Fibroblast of mammary gland (primary cell): ENCODE results near the gene ELF1.

Experiments
- DNase-seq: peaks from one replicate; pipeline ENCODE4 v3.0.0-alpha.2; 2010; ENCODE audit warnings: low read depth
- H3K4me3 ChIP-seq: 2 replicates; pipeline ENCODE4 v1.5.1; 2011; ENCODE audit warnings: low read depth, mild to moderate bottlenecking, low read length, moderate library complexity; ENCODE audit not compliant: control insufficient read depth
- TF ChIP-seq, protein P1 (sequence below): conservative IDR thresholded peaks from 2 replicates; pipeline ENCODE4 v1.5.1; 2011; ENCODE audit warnings: low read depth, low read length, inconsistent platforms; ENCODE audit not compliant: control insufficient read depth, insufficient read depth

The ELF1 gene

DNA sequence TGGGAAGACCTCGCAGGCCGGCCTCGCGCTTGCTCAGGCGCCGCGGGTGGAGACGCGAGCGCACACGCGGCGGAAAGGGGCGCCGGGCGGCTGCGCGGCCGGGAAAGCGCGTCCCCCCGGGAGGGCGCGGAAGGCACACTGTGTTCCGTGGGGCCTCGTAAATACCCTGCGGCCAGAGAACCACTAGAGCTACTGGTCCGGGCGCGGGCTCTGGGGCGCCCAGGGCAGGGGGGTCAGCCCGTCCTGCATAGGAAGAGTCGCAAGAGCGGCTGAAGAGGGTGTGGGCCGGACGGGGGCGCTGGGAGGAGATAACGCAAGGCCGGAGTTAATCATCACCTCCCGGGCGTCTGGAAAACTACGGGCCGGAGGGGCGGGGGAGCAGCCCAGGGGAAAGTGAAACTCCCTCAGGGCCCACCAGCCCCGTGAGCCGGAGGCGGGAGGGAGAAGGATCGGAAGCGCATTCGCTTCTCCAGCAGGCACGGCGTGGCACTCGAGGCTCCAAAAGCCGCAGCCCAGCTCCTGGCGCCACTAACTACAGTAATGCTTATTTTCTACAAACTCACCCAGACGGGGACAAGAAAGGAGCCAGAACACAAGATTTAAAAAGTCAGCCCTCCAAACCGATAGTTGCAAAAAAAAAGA is 41.1 kb upstream of the ELF1 start:
- DNase-seq, result peak; percentile 89
- TF ChIP-seq, protein P1, sequence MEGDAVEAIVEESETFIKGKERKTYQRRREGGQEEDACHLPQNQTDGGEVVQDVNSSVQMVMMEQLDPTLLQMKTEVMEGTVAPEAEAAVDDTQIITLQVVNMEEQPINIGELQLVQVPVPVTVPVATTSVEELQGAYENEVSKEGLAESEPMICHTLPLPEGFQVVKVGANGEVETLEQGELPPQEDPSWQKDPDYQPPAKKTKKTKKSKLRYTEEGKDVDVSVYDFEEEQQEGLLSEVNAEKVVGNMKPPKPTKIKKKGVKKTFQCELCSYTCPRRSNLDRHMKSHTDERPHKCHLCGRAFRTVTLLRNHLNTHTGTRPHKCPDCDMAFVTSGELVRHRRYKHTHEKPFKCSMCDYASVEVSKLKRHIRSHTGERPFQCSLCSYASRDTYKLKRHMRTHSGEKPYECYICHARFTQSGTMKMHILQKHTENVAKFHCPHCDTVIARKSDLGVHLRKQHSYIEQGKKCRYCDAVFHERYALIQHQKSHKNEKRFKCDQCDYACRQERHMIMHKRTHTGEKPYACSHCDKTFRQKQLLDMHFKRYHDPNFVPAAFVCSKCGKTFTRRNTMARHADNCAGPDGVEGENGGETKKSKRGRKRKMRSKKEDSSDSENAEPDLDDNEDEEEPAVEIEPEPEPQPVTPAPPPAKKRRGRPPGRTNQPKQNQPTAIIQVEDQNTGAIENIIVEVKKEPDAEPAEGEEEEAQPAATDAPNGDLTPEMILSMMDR, result no peak
- H3K4me3 ChIP-seq, result peak overlapping the region; percentile 88

DNA sequence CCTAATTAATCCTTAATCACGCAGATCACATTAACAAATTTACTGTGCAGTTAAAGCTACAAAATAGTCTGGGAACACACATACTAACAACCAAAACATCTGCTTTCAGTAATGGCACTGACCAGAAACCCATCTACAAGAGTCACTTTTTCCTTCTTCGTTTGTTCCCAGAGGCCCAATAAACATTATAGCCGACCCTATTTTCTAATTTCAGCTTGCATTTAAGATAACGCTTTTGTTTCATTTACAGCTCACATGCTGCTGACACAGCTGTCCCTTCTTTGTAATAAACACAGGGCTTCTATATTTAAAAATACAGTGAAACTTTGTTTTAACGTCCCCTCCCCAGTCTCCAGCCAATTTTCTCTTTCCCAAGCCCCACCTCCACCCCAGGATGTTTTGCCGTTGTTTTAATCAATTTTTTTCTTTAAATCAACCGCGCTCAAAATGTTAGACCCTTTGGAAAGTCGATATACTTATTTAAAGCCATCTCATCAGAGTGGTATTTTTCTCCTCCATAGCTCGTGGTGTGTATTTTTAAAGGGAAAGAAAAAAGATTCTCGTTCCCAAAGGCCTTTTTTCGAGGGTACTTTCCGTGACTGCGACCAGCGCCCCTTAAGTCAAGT is 40.5 kb upstream of the ELF1 start:
- H3K4me3 ChIP-seq, result peak overlapping the region; percentile 88
- DNase-seq, result peak; percentile 44
- TF ChIP-seq, protein P1, result no peak

DNA sequence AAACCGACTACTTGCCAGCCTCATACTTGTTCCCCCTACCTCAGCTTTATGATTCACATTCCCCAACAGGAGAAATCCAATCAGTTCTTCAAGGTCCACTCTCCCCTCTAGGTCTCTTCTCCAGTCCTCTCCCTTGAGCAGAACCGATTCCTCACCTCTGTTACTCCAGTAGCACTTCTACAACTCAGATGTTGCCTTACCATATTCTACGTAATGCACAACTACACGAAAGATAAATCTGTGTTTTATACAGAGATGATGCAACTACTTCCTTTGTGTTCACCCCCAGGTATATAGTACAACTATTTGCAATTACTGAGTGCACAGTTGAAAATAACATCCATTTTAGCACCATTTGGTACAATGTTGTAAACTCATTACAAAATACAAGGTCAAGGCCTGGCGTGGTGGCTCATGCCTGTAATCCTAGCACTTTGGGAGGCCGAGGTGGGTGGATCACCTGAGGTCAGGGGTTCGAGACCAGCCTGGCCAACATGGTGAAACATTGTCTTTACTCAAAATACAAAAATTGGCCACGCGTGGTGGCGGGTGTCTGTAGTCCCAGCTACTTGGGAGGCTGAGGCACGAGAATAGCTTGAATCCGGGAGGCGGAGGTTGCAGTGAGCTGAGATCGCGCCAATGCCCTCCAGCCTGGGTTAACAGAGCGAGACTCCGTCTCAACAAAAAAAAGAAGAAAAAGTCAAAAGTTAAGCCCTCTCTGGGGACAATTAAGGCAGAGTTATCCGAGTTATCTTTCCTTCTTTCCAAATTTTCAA is 39.4 kb upstream of the ELF1 start:
- DNase-seq, result no peak
- H3K4me3 ChIP-seq, result peak overlapping the region; percentile 88
- TF ChIP-seq, protein P1, result no peak

DNA sequence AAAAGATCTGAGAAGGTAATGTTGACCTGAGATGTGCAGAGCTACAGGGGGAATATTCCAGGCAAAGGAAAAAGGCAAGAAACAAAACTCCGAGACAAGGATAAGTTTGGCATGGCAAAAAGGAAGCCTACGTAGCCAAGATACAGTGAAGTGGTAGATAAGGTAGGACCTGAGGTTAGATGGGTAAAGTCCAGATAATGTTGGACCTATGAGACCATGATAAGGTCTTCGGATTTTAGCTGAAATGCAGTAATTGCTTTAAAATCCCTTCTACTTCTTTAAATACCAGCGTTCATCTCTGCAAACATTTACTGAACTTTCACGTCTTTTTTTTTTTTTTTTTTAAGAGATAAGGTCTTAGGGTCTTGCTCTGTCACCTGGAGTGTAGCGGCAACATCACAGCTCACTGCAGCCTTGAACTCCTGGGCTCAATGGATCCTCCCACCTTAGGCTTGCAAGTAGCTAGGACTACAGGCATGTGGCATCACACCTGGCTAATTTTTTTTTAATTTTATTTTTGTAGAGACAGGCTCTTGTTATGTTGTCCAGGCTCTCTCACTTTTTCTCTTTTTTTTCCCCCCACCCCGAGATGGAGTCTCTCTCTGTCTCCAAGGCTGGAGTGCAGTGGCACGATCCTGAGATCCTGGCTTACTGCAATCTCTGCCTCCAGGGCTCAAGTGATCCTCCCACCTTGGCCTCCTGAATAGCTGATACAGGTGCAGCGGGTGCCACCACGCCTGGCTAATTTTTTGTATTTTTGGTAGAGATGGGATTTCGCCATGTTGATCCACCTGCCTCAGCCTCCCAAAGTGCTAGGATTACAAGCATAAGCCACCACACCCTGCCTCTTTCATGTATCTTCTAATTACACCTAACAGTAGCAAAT is 38.0 kb upstream of the ELF1 start:
- TF ChIP-seq, protein P1, result no peak
- H3K4me3 ChIP-seq, result no peak overlapping the region
- DNase-seq, result no peak

DNA sequence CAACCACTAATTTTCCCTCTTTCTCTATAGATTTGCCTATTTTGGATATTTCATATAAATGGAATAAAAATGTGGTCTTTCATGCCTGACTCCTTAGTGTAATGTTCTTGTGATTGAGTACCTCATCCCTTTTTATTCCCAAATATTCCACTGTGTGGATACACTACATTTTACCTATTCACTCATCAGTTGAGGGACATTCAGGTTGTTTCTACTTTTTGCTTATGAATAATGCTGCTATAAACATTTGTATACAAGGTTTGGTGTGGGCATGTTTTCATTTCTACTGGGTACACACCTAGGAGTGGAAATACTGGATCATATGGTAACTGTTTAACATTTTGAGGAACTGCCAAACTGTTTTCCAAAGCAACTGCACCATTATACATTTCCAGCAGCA is 37.1 kb upstream of the ELF1 start:
- no peak for DNase-seq
- TF ChIP-seq, protein P1, result no peak
- no peak overlapping the region for H3K4me3 ChIP-seq

DNA sequence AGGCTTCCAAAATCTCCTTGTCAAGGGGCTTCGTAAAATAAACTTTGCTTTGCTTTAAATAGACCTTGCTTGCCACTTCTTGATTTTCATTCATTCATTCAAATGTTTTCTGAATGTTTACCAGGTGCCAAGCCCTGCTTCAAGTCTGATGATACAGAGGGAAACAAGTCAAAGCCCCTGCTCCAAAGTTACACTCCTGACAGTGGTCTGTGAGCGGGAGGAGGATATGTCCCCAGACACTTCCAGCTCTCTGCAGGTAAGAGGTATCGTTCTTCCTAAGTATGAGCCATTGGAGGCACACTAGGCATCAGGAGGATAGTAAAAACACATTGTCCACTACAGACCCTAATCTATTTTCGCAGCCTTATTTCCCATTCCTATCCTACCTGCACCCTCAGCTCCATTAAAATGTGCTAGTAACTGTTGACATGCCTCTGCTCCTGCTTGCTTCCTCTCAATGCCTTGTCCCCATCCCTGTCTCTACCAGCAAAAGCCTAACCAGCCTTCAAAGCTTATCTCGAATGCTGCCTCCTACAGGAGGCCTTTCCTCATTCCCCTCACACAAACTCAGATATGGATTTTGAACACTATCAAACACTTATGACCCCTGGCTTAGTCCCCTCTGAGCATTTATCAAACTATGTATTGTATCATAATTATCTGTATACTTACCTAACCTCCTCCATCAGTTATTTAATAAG is 36.0 kb upstream of the ELF1 start:
- TF ChIP-seq, protein P1, result peak; percentile 54
- no peak for DNase-seq
- H3K4me3 ChIP-seq, result no peak overlapping the region
